Measurements from ENCODE around the gene APBA1. TPM values are rescaled to one million over a fixed set of nuclear protein-coding genes. Genes with fewer than 3 reads are reported as not detected.

The APBA1 gene
- total and polyA plus RNA-seq, 9 of the 15 experiments (the other 6 are each of a cell fraction or from before 2014, with no cell fraction given): 0.01 to 0.02 TPM; not detected in 7

DNA sequence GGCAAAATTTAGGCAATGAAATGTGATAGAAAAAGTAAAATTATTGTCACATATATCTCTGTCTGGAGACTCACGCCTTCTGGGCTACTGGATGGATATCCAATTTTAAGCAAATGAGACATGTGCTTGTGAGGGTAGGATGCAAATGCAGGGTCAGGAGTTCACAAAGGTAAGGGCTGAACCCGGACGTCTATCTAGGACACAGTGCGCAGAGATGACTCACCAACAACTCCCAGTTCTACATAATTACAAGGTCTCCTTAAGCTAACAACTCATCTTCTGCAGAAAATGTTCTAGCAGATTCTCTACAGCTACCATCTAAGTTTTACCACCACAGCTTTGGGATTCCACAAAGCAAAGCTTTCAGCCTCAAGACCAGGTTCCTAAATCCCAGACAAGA lies 186.7 kb downstream of the APBA1 start:
- H3K9ac ChIP-seq (ENCODE audit: insufficient read depth in 1 of 2, low read depth in 2 of 2, low read length in 2 of 2): no peak overlapping the region
- no peaks in the 10 kb centered on the region for H3K27me3 ChIP-seq (ENCODE audit: control insufficient read depth in 2 of 2, insufficient read depth in 2 of 2, low read length in 2 of 2)
- CTCF ChIA-PET (ENCODE audit: low intra/inter-chr PET ratio): no interaction called here
- H3K9me1 ChIP-seq (ENCODE audit: control insufficient read depth, insufficient read depth, low read length): no peaks in the 10 kb centered on the region
- H3K27ac ChIP-seq (ENCODE audit: extremely low read depth, low read depth, low read length): no peak overlapping the region
- intact Hi-C loops (cut with micrococcal nuclease): no loop called here
- H3K4me3 ChIP-seq: no peak overlapping the region
- ATAC-seq (no peak), FAIRE-seq (no peak), DNase-seq (ENCODE audit: extremely low read depth in 1 of 4, low spot score in 3 of 4) (no peak)
- H3K36me3 ChIP-seq (ENCODE audit: control insufficient read depth, insufficient read depth, low read length): no peaks in the 10 kb centered on the region
- no peaks in the 10 kb centered on the region for H3K4me1 ChIP-seq (replicated peaks in 1 of 2; ENCODE audit: control insufficient read depth in 2 of 2, insufficient read depth in 2 of 2, low read length in 2 of 2)
- in situ Hi-C loops (cut with MboI): no loop called here
- no peak overlapping the region for H2AFZ ChIP-seq (ENCODE audit: low read depth, low read length)
- no TSS peak for BruUV-seq (replicated peaks)
- no peak overlapping the region for H3K4me2 ChIP-seq (ENCODE audit: insufficient read depth, low read length)
- no peaks in the 10 kb centered on the region for H3K9me3 ChIP-seq (replicated peaks; ENCODE audit: control insufficient read depth, insufficient read depth, low read depth, low read length)
- WGBS (ENCODE audit: insufficient coverage, low coverage, missing lambda C conversion rate): 5% methylated on average over 4 of the region's 4 CpGs
- TF ChIP-seq XRCC3 (IDR thresholded peaks at IDR 0.05) (no peak), LEF1 (IDR thresholded peaks at IDR 0.05) (no peak), MBD2 (IDR thresholded peaks at IDR 0.05; ENCODE audit: borderline replicate concordance, low read depth) (no peak)
- H4K20me1 ChIP-seq (replicated peaks; ENCODE audit: control insufficient read depth, insufficient read depth, low read length): no peaks in the 10 kb centered on the region
- H3K79me2 ChIP-seq (ENCODE audit: control insufficient read depth, insufficient read depth, low read length): no peaks in the 10 kb centered on the region
- POLR2A ChIA-PET: no interaction called here

DNA sequence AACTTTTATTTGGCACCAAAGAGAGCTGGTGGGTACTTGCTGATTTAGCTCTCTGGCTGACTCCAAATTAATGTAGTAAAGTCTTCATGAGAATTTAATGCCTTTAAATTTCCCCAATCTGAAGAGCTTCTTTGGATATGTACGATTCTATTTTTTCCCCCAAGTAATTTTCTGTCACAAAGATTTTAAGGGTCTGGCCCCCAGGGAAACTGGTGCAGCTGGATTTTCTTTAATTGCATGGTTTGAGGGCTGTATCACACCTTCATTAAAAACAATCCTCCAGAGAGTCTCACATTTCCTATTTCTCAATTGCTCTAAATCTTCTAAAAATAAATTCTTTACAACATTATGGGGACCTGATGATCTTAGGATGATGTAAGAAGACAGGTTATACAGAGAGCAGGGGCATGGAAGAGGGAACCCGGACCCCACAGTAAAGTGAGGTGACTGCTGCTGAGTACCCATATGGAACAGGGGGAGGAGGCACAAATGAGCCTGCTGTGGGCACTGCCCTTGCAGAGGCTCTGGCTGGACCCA lies 188.2 kb downstream of the APBA1 start:
- no peak overlapping the region for H3K27ac ChIP-seq (ENCODE audit: extremely low read depth, low read depth, low read length)
- no peak for DNase-seq (ENCODE audit: extremely low read depth in 1 of 4, low spot score in 3 of 4)
- CTCF ChIA-PET (ENCODE audit: low intra/inter-chr PET ratio): no interaction called here
- in situ Hi-C loops (cut with MboI): no loop called here
- WGBS (ENCODE audit: insufficient coverage, low coverage, missing lambda C conversion rate): 0% methylated on average over 2 of the region's 2 CpGs
- no peaks in the 10 kb centered on the region for H3K27me3 ChIP-seq (ENCODE audit: control insufficient read depth in 2 of 2, insufficient read depth in 2 of 2, low read length in 2 of 2)
- H3K4me3 ChIP-seq: no peak overlapping the region
- H3K4me1 ChIP-seq (replicated peaks in 1 of 2; ENCODE audit: control insufficient read depth in 2 of 2, insufficient read depth in 2 of 2, low read length in 2 of 2): no peaks in the 10 kb centered on the region
- no peaks in the 10 kb centered on the region for H4K20me1 ChIP-seq (replicated peaks; ENCODE audit: control insufficient read depth, insufficient read depth, low read length)
- H3K9me1 ChIP-seq (ENCODE audit: control insufficient read depth, insufficient read depth, low read length): no peaks in the 10 kb centered on the region
- FAIRE-seq: no peak
- H2AFZ ChIP-seq (ENCODE audit: low read depth, low read length): no peak overlapping the region
- intact Hi-C loops (cut with micrococcal nuclease): no loop called here
- H3K4me2 ChIP-seq (ENCODE audit: insufficient read depth, low read length): no peak overlapping the region
- no TSS peak for BruUV-seq (replicated peaks)
- no peaks in the 10 kb centered on the region for H3K79me2 ChIP-seq (ENCODE audit: control insufficient read depth, insufficient read depth, low read length)
- POLR2A ChIA-PET: no interaction called here
- no peaks in the 10 kb centered on the region for H3K9me3 ChIP-seq (replicated peaks; ENCODE audit: control insufficient read depth, insufficient read depth, low read depth, low read length)
- no peak overlapping the region for H3K9ac ChIP-seq (ENCODE audit: insufficient read depth in 1 of 2, low read depth in 2 of 2, low read length in 2 of 2)
- H3K36me3 ChIP-seq (ENCODE audit: control insufficient read depth, insufficient read depth, low read length): no peaks in the 10 kb centered on the region
- no peak for ATAC-seq
- TF ChIP-seq, protein P1, sequence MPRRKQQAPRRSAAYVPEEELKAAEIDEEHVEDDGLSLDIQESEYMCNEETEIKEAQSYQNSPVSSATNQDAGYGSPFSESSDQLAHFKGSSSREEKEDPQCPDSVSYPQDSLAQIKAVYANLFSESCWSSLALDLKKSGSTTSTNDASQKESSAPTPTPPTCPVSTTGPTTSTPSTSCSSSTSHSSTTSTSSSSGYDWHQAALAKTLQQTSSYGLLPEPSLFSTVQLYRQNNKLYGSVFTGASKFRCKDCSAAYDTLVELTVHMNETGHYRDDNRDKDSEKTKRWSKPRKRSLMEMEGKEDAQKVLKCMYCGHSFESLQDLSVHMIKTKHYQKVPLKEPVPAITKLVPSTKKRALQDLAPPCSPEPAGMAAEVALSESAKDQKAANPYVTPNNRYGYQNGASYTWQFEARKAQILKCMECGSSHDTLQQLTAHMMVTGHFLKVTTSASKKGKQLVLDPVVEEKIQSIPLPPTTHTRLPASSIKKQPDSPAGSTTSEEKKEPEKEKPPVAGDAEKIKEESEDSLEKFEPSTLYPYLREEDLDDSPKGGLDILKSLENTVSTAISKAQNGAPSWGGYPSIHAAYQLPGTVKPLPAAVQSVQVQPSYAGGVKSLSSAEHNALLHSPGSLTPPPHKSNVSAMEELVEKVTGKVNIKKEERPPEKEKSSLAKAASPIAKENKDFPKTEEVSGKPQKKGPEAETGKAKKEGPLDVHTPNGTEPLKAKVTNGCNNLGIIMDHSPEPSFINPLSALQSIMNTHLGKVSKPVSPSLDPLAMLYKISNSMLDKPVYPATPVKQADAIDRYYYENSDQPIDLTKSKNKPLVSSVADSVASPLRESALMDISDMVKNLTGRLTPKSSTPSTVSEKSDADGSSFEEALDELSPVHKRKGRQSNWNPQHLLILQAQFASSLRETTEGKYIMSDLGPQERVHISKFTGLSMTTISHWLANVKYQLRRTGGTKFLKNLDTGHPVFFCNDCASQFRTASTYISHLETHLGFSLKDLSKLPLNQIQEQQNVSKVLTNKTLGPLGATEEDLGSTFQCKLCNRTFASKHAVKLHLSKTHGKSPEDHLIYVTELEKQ (CRISPR knock-in tag; IDR thresholded peaks at IDR 0.05): no peak
- TF ChIP-seq, protein P2, sequence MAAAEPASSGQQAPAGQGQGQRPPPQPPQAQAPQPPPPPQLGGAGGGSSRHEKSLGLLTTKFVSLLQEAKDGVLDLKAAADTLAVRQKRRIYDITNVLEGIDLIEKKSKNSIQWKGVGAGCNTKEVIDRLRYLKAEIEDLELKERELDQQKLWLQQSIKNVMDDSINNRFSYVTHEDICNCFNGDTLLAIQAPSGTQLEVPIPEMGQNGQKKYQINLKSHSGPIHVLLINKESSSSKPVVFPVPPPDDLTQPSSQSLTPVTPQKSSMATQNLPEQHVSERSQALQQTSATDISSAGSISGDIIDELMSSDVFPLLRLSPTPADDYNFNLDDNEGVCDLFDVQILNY (CRISPR knock-in tag; IDR thresholded peaks at IDR 0.05): no peak
- TF ChIP-seq NFATC3 (IDR thresholded peaks at IDR 0.05): no peak
- no peak for TF ChIP-seq IRF2 (CRISPR knock-in tag; IDR thresholded peaks at IDR 0.05)
- TF ChIP-seq PHF20 (IDR thresholded peaks at IDR 0.05; ENCODE audit: partially characterized antibody): no peak
- no peak for TF ChIP-seq ZNF707 (CRISPR knock-in tag; conservative IDR thresholded peaks at IDR 0.05)
- TF ChIP-seq ZNF12 (CRISPR knock-in tag; IDR thresholded peaks at IDR 0.05): no peak
- no peak for TF ChIP-seq EGR1 (conservative IDR thresholded peaks at IDR 0.05)
- TF ChIP-seq, protein P3, sequence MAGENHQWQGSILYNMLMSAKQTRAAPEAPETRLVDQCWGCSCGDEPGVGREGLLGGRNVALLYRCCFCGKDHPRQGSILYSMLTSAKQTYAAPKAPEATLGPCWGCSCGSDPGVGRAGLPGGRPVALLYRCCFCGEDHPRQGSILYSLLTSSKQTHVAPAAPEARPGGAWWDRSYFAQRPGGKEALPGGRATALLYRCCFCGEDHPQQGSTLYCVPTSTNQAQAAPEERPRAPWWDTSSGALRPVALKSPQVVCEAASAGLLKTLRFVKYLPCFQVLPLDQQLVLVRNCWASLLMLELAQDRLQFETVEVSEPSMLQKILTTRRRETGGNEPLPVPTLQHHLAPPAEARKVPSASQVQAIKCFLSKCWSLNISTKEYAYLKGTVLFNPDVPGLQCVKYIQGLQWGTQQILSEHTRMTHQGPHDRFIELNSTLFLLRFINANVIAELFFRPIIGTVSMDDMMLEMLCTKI (IDR thresholded peaks at IDR 0.05; ENCODE audit: partially characterized antibody): no peak
